OCI-LY3 (cell line): ENCODE data around the gene GPR26.

ENCODE experiments used
- H2AFZ ChIP-seq: fragments of 200-600, 300-600 bp; shearing (Covaris generic); 2 replicates; pipeline ENCODE4 v1.6.0; 2014; ENCODE audit warnings: antibody characterized with exemption, low read depth, low read length
- H3K27ac ChIP-seq: fragments of 200-600, 300-600 bp; sonication (generic); 2 replicates; pipeline ENCODE4 v1.5.1; 2014; ENCODE audit warnings: mild to moderate bottlenecking, low read length, moderate library complexity, mixed read lengths
- H3K27me3 ChIP-seq: fragments of 200-600, 300-600 bp; sonication (generic); 2 replicates; pipeline ENCODE4 v1.6.1; 2014; ENCODE audit warnings: low read depth, low read length, mixed read lengths
- H3K36me3 ChIP-seq: fragments of 200-600, 300-600 bp; sonication (generic); replicated peaks from 2 replicates; pipeline ENCODE3; 2014; ENCODE audit warnings: low read depth, low read length, mixed read lengths
- H3K4me1 ChIP-seq: fragments of 300-600, 200-600 bp; sonication (generic); 2 replicates; pipeline ENCODE4 v1.6.1; 2014; ENCODE audit warnings: low read length, mixed read lengths
- H3K4me2 ChIP-seq: fragments of 200-600, 300-600 bp; sonication (generic); 2 replicates; pipeline ENCODE4 v1.6.1; 2014; ENCODE audit warnings: low read length, mixed read lengths
- H3K4me3 ChIP-seq: fragments of 300-600, 200-600 bp; sonication (generic); 2 replicates; pipeline ENCODE4 v1.5.1; 2014; ENCODE audit warnings: antibody characterized with exemption, mild to moderate bottlenecking, low read length, moderate library complexity
- H3K79me2 ChIP-seq: fragments of 300-600, 200-600 bp; shearing (Covaris generic); 2 replicates; pipeline ENCODE4 v1.6.1; 2014; ENCODE audit warnings: mild to moderate bottlenecking, low read length, mixed read lengths
- H3K9ac ChIP-seq: fragments of 300-600, 200-600 bp; shearing (Covaris generic); 2 replicates; pipeline ENCODE4 v1.6.0; 2014; ENCODE audit warnings: mild to moderate bottlenecking, low read length, moderate library complexity
- H3K9me3 ChIP-seq: fragments of 200-600, 300-600 bp; shearing (Covaris generic); 2 replicates; pipeline ENCODE4 v1.6.1; 2014; ENCODE audit warnings: low read length, mixed read lengths; ENCODE audit not compliant: insufficient read depth
- H4K20me1 ChIP-seq: fragments of 200-600, 300-600 bp; sonication (generic); 2 replicates; pipeline ENCODE4 v1.6.1; 2016; ENCODE audit warnings: low read length, mixed read lengths; ENCODE audit not compliant: insufficient read depth
- EZH2phosphoT487 ChIP-seq: fragments of 200-600 bp; shearing (Covaris generic); IDR thresholded peaks from 2 replicates; pipeline ENCODE4 v1.6.1; 2018; ENCODE audit warnings: antibody characterized with exemption, mixed run types, low read depth
- TF ChIP-seq, protein P1 (sequence below): fragments of 200-600, 300-600 bp; sonication (generic); IDR thresholded peaks from 2 replicates; pipeline ENCODE4 v1.5.1; 2014; ENCODE audit warnings: antibody characterized with exemption, low read length, low read depth

The GPR26 gene

GRCh38 chr10:123677556-123677955 is 11.4 kb downstream of the GPR26 start:
- Histone ChIP-seq H3K4me3 (no peak overlapping the region), H3K79me2 (no peaks in the 10 kb centered on the region), H3K4me2 (no peak overlapping the region), H3K27ac (no peak overlapping the region), H3K4me1 (peaks cover 6% of the 10 kb centered on the region; the same call in 1 of the 2 replicates), H3K9ac (no peak overlapping the region), H4K20me1 (no peaks in the 10 kb centered on the region), H3K9me3 (no peaks in the 10 kb centered on the region), H3K27me3 (peaks cover 15% of the 10 kb centered on the region), H3K36me3 (no peaks in the 10 kb centered on the region), H2AFZ (no peak overlapping the region)
- TF ChIP-seq, protein P1, sequence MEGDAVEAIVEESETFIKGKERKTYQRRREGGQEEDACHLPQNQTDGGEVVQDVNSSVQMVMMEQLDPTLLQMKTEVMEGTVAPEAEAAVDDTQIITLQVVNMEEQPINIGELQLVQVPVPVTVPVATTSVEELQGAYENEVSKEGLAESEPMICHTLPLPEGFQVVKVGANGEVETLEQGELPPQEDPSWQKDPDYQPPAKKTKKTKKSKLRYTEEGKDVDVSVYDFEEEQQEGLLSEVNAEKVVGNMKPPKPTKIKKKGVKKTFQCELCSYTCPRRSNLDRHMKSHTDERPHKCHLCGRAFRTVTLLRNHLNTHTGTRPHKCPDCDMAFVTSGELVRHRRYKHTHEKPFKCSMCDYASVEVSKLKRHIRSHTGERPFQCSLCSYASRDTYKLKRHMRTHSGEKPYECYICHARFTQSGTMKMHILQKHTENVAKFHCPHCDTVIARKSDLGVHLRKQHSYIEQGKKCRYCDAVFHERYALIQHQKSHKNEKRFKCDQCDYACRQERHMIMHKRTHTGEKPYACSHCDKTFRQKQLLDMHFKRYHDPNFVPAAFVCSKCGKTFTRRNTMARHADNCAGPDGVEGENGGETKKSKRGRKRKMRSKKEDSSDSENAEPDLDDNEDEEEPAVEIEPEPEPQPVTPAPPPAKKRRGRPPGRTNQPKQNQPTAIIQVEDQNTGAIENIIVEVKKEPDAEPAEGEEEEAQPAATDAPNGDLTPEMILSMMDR, result no peak
- no peak for TF ChIP-seq EZH2phosphoT487

DNA sequence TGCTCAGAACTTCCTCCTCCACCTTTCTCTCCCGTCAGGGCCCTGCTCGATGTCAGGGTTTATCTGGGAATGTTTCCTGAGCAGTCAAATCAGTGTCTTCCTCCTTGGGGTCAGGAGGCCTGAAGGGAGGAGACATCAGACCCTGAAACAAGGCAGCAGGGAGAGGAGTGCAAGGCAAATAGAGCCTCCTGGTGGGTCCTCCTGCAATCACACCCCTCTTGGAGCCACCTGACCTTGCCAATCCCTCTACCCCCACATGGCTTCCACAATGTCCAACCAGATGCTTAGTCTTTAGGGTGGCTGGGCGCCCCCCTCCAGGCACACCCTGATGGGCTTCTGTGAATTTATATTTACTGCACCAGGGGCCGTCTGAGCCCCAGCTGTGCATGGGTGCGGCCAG is 12.2 kb downstream of the GPR26 start:
- H3K27me3 ChIP-seq, result peaks cover 15% of the 10 kb centered on the region
- H3K4me3 ChIP-seq, result no peak overlapping the region
- no peaks in the 10 kb centered on the region for H3K9me3 ChIP-seq
- no peaks in the 10 kb centered on the region for H3K79me2 ChIP-seq
- H3K36me3 ChIP-seq, result no peaks in the 10 kb centered on the region
- no peak for TF ChIP-seq EZH2phosphoT487
- TF ChIP-seq, protein P1, result no peak
- no peaks in the 10 kb centered on the region for H4K20me1 ChIP-seq
- H3K9ac ChIP-seq, result no peak overlapping the region
- H3K4me1 ChIP-seq, result peaks cover 6% of the 10 kb centered on the region; the same call in 1 of the 2 replicates
- no peak overlapping the region for H2AFZ ChIP-seq
- no peak overlapping the region for H3K4me2 ChIP-seq
- H3K27ac ChIP-seq, result no peak overlapping the region

- TF ChIP-seq, protein P1, result no peak
- TF ChIP-seq EZH2phosphoT487, result no peak
- H3K27me3 ChIP-seq, result peaks cover 15% of the 10 kb centered on the region
These were observed 15.1 kb downstream of the GPR26 start for GRCh38 chr10:123681285-123681684.

DNA sequence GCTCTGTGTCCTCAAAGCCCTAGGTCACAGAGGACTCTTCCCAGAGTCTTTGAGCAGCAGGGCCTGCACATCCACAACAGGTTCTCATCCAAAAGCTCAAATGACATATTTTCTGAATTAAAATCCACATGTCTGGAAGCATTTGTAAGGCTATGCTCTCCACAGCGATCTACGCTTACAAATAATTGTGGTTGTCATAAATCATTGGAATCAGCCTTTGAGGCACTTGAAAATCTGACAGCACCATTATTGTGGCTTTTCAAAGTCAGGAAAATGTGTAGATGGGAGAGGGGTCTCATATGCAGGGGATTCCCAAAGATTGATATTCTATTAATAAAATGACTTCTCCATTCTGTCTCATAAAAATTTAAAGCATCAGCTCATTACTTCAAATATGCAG is 16.3 kb downstream of the GPR26 start:
- H3K4me2 ChIP-seq, result no peak overlapping the region
- no peaks in the 10 kb centered on the region for H3K36me3 ChIP-seq
- no peak overlapping the region for H3K9ac ChIP-seq
- no peak overlapping the region for H3K27ac ChIP-seq
- H2AFZ ChIP-seq, result no peak overlapping the region
- TF ChIP-seq, protein P1, result no peak
- TF ChIP-seq EZH2phosphoT487, result no peak
- H3K4me3 ChIP-seq, result no peak overlapping the region
- no peaks in the 10 kb centered on the region for H3K9me3 ChIP-seq
- H3K79me2 ChIP-seq, result no peaks in the 10 kb centered on the region
- H4K20me1 ChIP-seq, result no peaks in the 10 kb centered on the region
- H3K4me1 ChIP-seq, result peaks cover 6% of the 10 kb centered on the region; the same call in 1 of the 2 replicates
- peaks cover 10% of the 10 kb centered on the region for H3K27me3 ChIP-seq

More at GRCh38 chr10:123681285-123681684, 15.1 kb downstream of the GPR26 start:
- Histone ChIP-seq H2AFZ (no peak overlapping the region), H3K4me3 (no peak overlapping the region), H3K9ac (no peak overlapping the region), H3K79me2 (no peaks in the 10 kb centered on the region), H3K36me3 (no peaks in the 10 kb centered on the region), H3K9me3 (no peaks in the 10 kb centered on the region), H4K20me1 (no peaks in the 10 kb centered on the region), H3K4me1 (peaks cover 6% of the 10 kb centered on the region; the same call in 1 of the 2 replicates), H3K27ac (no peak overlapping the region), H3K4me2 (no peak overlapping the region; the same call in 1 of the 2 replicates)
